DND-41 (cell line): ENCODE data around the gene CASS4.

Experiments used
- ATAC-seq: fragments of 200-7000 bp; cut with Tn5 transposase; 3 replicates; pipeline ENCODE4 v1.9.1; 2021; ENCODE audit warnings: low read depth; ENCODE audit not compliant: insufficient read depth
- DNase-seq: peaks from one replicate; pipeline ENCODE4 v3.0.0-alpha.2; 2020
- H2AFZ ChIP-seq: 2 replicates; pipeline ENCODE4 v1.6.0; 2012; ENCODE audit warnings: low read depth, low read length
- H3K27ac ChIP-seq: 2 replicates; pipeline ENCODE4 v1.5.1; 2012; ENCODE audit warnings: low read length, inconsistent platforms
- H3K27me3 ChIP-seq: fragments of 200-600 bp; sonication (generic); 2 replicates; pipeline ENCODE4 v1.6.0; 2012; ENCODE audit warnings: low read length, mild to moderate bottlenecking, inconsistent platforms; ENCODE audit not compliant: insufficient read depth, poor library complexity
- H3K36me3 ChIP-seq: 2 replicates; pipeline ENCODE4 v1.5.1; 2012; ENCODE audit warnings: low read length, inconsistent platforms; ENCODE audit not compliant: insufficient read depth
- H3K4me1 ChIP-seq: 2 replicates; pipeline ENCODE4 v1.5.1; 2012; ENCODE audit warnings: mild to moderate bottlenecking, low read length; ENCODE audit not compliant: insufficient read depth
- H3K4me2 ChIP-seq: 2 replicates; pipeline ENCODE4 v1.6.0; 2012; ENCODE audit warnings: mild to moderate bottlenecking, moderate library complexity, low read length, inconsistent platforms; ENCODE audit not compliant: insufficient read depth
- H3K4me3 ChIP-seq, 2 experiments: fragments of 200-600 bp in 1 of 2; shearing (Covaris generic) in 1 of 2; 2 replicates each; pipeline ENCODE4 v1.5.1; 2012 to 2016; ENCODE audit warnings: inconsistent platforms in 2 of 2, low read length in 2 of 2, mild to moderate bottlenecking in 2 of 2, low read depth in 1 of 2, moderate library complexity in 1 of 2
- H3K79me2 ChIP-seq: 2 replicates; pipeline ENCODE4 v1.6.0; 2012; ENCODE audit warnings: low read length, inconsistent platforms; ENCODE audit not compliant: insufficient read depth
- H3K9ac ChIP-seq: 2 replicates; pipeline ENCODE4 v1.6.0; 2012; ENCODE audit warnings: low read depth, mild to moderate bottlenecking, inconsistent platforms, low read length, moderate library complexity
- H3K9me3 ChIP-seq: 2 replicates; pipeline ENCODE4 v1.5.1; 2012; ENCODE audit warnings: low read length, moderate library complexity, mild to moderate bottlenecking, inconsistent platforms; ENCODE audit not compliant: insufficient read depth, severe bottlenecking
- H4K20me1 ChIP-seq: 2 replicates; pipeline ENCODE4 v1.6.0; 2012; ENCODE audit warnings: low read length; ENCODE audit not compliant: insufficient read depth
- CTCF ChIP-seq: IDR thresholded peaks from 2 replicates; pipeline ENCODE4 v1.5.1; 2012; ENCODE audit warnings: borderline replicate concordance, low read length, moderate library complexity, mild to moderate bottlenecking; ENCODE audit not compliant: poor library complexity, severe bottlenecking; ENCODE audit errors: extremely low read depth
- EZH2 ChIP-seq: IDR thresholded peaks from 3 replicates; pipeline ENCODE4 v1.6.1; 2012; ENCODE audit warnings: borderline replicate concordance, low read depth, mild to moderate bottlenecking, moderate library complexity, low read length, inconsistent platforms; ENCODE audit not compliant: severe bottlenecking

The CASS4 gene

GRCh38 chr20:56487216-56487615, 75.2 kb downstream of the CASS4 start:
- H3K27me3 ChIP-seq: no peaks in the 10 kb centered on the region
- H3K79me2 ChIP-seq: peaks cover 29% of the 10 kb centered on the region
- no peak for TF ChIP-seq CTCF
- TF ChIP-seq EZH2: no peak
- H2AFZ ChIP-seq: no peak overlapping the region
- no peak overlapping the region for H3K4me2 ChIP-seq
- DNase-seq (no peak), ATAC-seq (no peak)
- H3K4me1 ChIP-seq: no peaks in the 10 kb centered on the region
- no peak overlapping the region for H3K4me3 ChIP-seq
- peaks cover 82% of the 10 kb centered on the region for H3K36me3 ChIP-seq
- H4K20me1 ChIP-seq: peaks cover 24% of the 10 kb centered on the region
- H3K9ac ChIP-seq: no peak overlapping the region
- no peaks in the 10 kb centered on the region for H3K9me3 ChIP-seq
- H3K27ac ChIP-seq: no peak overlapping the region

- Histone ChIP-seq H3K36me3 (peaks cover 77% of the 10 kb centered on the region), H3K4me1 (no peaks in the 10 kb centered on the region), H2AFZ (no peak overlapping the region), H4K20me1 (peaks cover 24% of the 10 kb centered on the region), H3K27me3 (no peaks in the 10 kb centered on the region), H3K4me3 (no peak overlapping the region), H3K9ac (no peak overlapping the region), H3K4me2 (no peak overlapping the region), H3K27ac (no peak overlapping the region), H3K79me2 (peaks cover 23% of the 10 kb centered on the region; the same call in 1 of the 2 replicates), H3K9me3 (no peaks in the 10 kb centered on the region)
- no peak for TF ChIP-seq CTCF
- TF ChIP-seq EZH2: no peak
- DNase-seq (no peak), ATAC-seq (no peak)
Observed at GRCh38 chr20:56488566-56488965, 76.5 kb downstream of the CASS4 start.

GRCh38 chr20:56501116-56501515, 89.1 kb downstream of the CASS4 start:
- Histone ChIP-seq H3K36me3 (peaks cover 36% of the 10 kb centered on the region), H3K9ac (no peak overlapping the region), H3K79me2 (peaks cover 4% of the 10 kb centered on the region; the same call in 1 of the 2 replicates), H3K9me3 (no peaks in the 10 kb centered on the region), H3K27ac (no peak overlapping the region), H3K27me3 (no peaks in the 10 kb centered on the region), H3K4me3 (no peak overlapping the region), H3K4me1 (no peaks in the 10 kb centered on the region), H3K4me2 (no peak overlapping the region), H4K20me1 (peaks cover 15% of the 10 kb centered on the region), H2AFZ (no peak overlapping the region)
- TF ChIP-seq CTCF: no peak
- TF ChIP-seq EZH2: no peak
- no peak for ATAC-seq
- no peak for DNase-seq

GRCh38 chr20:56503916-56504315, 91.9 kb downstream of the CASS4 start:
- Histone ChIP-seq H3K36me3 (peaks cover 19% of the 10 kb centered on the region; the same call in 1 of the 2 replicates), H3K79me2 (peaks cover 6% of the 10 kb centered on the region; the same call in 1 of the 2 replicates), H3K4me2 (no peak overlapping the region), H3K27me3 (no peaks in the 10 kb centered on the region), H4K20me1 (peaks cover 20% of the 10 kb centered on the region), H3K9me3 (no peaks in the 10 kb centered on the region), H2AFZ (no peak overlapping the region), H3K9ac (no peak overlapping the region), H3K4me1 (no peaks in the 10 kb centered on the region), H3K27ac (no peak overlapping the region), H3K4me3 (no peak overlapping the region)
- no peak for ATAC-seq
- TF ChIP-seq CTCF (no peak), EZH2 (no peak)
- DNase-seq: no peak
